OCI-LY1 (cell line): ENCODE data around the gene L1CAM.

Experiments
- CTCF ChIP-seq: fragments of 200-600 bp; sonication (generic), shearing (Covaris generic); IDR thresholded peaks from 2 replicates; pipeline ENCODE4 v1.5.1; 2017; ENCODE audit warnings: mild to moderate bottlenecking, antibody characterized with exemption, low read length, moderate library complexity, mixed read lengths
- EZH2 ChIP-seq: fragments of 200-600 bp; sonication (generic), shearing (Covaris generic); IDR thresholded peaks from 2 replicates; pipeline ENCODE4 v1.8.0; 2017; ENCODE audit warnings: borderline replicate concordance, mixed run types, mild to moderate bottlenecking, antibody characterized with exemption, low read length, moderate library complexity, mixed read lengths

- TF ChIP-seq CTCF (no peak), EZH2 (no peak)
Measured at GRCh38 chrX:153827016-153827415, 59.0 kb downstream of the L1CAM start.
